Measurements from ENCODE around the gene RMI2.

DNA sequence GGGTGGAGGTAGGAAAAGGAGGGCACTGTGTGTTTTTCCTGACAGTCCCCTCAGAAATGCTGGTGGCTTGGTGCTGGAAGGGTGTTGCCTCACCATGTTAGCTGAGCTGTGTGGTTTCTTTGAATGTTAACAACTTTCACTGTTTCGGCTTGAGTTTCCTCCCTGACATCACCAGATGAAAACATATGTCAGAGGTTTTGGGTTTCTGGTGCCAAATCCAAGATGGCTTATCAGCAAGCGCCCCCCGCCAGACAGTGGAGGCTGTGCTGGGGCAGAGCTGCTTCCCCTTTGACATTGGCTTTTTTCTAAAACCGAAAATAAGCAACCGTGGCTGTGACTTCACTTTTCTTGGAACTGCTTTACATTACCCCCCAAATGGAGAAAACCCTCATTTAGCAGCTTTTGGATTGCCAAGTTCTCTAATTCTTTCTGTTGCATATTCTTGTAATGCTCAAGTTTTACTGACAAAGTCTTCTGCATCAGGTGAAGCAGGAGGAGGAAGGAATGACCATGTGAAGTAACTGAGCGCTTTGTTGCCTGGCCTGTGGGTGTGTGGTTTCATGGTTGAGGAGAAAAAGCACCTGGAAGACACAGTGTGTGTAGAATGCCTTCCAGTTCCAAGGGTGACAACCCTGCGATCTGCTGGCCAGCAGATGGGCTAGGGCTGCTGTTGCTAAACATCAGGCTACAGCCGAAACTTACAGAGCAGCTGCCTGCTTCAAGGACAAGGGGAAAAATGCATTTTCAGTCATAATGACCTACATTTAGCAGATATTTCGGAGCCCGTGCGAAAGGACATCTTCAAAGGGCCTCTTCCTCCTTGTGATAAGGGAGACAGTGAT lies 9.7 kb downstream of the RMI2 start:
- TF ChIP-seq ESRRG (CRISPR knock-in tag; IDR thresholded peaks at IDR 0.05) (no peak), ZNF8 (CRISPR knock-in tag; IDR thresholded peaks at IDR 0.05) (no peak), TCF4 (CRISPR knock-in tag; IDR thresholded peaks at IDR 0.05; ENCODE audit: borderline replicate concordance) (no peak)

Data from SK-N-SH treated with all-trans-retinoic acid at 6 μM for 48 hours (cell line).